Transverse colon (tissue), 3 donors: ENCODE data around the gene CCT6A.

Experiments used
- POLR2A ChIP-seq: fragments of 450-650 bp; IDR thresholded peaks from one replicate; pipeline ENCODE4 v1.6.1; 2016; ENCODE audit warnings: antibody characterized with exemption, mild to moderate bottlenecking, moderate library complexity
- TF ChIP-seq, protein P1 (sequence below), 5 experiments: fragments of 200-600 bp in 3 of 5; fragments of 450-650 bp in 2 of 5; sonication (generic) in 3 of 5; IDR thresholded peaks; 1 replicate in 2 of 5; 2 replicates in 3 of 5; pipeline ENCODE4 v1.5.1; 2016 to 2017; ENCODE audit warnings: antibody characterized with exemption in 5 of 5, inconsistent platforms in 3 of 5, mild to moderate bottlenecking in 2 of 5, moderate library complexity in 1 of 5

- TF ChIP-seq, protein P1, sequence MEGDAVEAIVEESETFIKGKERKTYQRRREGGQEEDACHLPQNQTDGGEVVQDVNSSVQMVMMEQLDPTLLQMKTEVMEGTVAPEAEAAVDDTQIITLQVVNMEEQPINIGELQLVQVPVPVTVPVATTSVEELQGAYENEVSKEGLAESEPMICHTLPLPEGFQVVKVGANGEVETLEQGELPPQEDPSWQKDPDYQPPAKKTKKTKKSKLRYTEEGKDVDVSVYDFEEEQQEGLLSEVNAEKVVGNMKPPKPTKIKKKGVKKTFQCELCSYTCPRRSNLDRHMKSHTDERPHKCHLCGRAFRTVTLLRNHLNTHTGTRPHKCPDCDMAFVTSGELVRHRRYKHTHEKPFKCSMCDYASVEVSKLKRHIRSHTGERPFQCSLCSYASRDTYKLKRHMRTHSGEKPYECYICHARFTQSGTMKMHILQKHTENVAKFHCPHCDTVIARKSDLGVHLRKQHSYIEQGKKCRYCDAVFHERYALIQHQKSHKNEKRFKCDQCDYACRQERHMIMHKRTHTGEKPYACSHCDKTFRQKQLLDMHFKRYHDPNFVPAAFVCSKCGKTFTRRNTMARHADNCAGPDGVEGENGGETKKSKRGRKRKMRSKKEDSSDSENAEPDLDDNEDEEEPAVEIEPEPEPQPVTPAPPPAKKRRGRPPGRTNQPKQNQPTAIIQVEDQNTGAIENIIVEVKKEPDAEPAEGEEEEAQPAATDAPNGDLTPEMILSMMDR (IDR thresholded peaks at IDR 0.05): no peak
- no peak for TF ChIP-seq POLR2A
Measured at GRCh38 chr7:56019501-56019900, 32.1 kb upstream of the CCT6A start.
